ENCODE data around the gene INPP5F.

Gene INPP5F

DNA sequence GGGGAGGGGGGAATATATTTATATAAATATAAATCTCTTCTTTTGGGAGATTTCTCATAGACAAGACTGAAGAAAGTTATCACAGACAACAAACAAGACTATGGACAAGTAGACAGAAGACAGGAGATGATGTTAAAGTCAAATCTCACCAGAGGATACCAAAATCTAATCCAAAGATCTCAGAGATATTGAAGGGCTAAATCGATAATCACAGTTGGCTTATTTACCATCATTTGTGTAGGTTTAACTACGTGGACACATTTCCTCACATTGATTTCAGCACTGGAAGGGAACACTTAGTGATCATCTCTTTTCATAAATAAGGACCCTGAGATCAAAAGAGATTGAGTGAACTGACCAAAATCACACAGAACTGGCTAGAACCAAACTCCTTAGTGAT, 2.7 kb upstream of the INPP5F start:
- H3K4me3 ChIP-seq (ENCODE audit: low read length): no peak overlapping the region
- TF ChIP-seq ZNF274 (IDR thresholded peaks at IDR 0.05; ENCODE audit: low read depth, low read length): no peak

GRCh38 chr10:119723624-119724023, 2.2 kb upstream of the INPP5F start:
- TF ChIP-seq ZNF274 (IDR thresholded peaks at IDR 0.05; ENCODE audit: low read depth, low read length): no peak
- H3K4me3 ChIP-seq (ENCODE audit: low read length): no peak overlapping the region

- no peak for TF ChIP-seq ZNF274 (IDR thresholded peaks at IDR 0.05; ENCODE audit: low read depth, low read length)
- peak overlapping the region; percentile 64; the same call in 1 of the 2 replicates for H3K4me3 ChIP-seq (ENCODE audit: low read length)
Measured at GRCh38 chr10:119724593-119725516, 995 bp upstream of the INPP5F start.

DNA sequence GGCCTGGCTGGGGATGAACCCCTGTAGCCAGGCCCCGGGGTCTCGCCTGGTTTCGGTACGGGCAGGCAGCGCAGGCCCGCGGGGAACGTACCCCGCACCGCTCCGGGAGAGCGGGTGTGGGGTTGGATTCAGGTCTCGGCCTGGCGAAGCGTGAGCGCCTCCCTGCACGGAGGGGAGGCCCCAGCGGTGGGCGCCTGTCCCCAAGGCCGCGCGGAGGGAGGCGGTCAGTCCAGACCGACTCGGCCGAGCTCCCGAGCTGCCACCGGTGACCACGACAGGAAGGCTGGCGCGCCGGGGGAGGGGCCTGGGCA, 378 bp upstream of the INPP5F start:
- TF ChIP-seq ZNF274 (IDR thresholded peaks at IDR 0.05; ENCODE audit: low read depth, low read length): no peak
- H3K4me3 ChIP-seq (ENCODE audit: low read length): peak overlapping the region; percentile 64; the same call in 1 of the 2 replicates

DNA sequence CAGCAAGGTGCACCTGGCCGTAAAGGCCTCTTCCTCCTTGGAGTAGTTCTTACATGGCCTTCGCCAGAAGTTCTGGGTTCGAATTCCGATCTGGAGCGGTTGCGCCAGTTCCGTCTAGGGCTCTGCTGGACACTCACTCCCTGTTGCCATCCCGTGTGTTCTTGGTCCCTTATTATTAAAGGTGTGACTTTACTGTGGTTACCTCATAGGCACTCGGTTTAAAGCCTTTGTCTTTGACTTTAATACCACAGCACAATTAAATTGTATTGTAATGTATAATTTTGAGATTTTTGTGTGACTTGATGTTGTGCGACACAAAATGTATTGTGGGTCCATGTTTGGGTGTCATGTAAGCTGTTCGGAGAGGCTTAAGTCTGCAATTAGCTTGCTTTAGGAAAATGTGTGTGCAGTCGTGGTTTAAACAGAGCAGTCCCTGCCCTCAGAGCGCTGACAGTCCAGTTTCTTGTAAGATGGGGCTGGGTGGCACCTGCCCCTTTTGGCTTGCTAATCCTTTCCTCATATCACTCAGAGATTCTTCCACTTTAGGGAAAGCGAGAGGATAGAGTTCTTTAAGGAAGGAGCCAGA, 919 bp downstream of the INPP5F start:
- no peak for TF ChIP-seq ZNF274 (IDR thresholded peaks at IDR 0.05; ENCODE audit: low read depth, low read length)
- peak overlapping the region; percentile 67 for H3K4me3 ChIP-seq (ENCODE audit: low read length)

- no peak overlapping the region; the same call in 1 of the 2 replicates for H3K4me3 ChIP-seq (ENCODE audit: low read length)
- TF ChIP-seq ZNF274 (IDR thresholded peaks at IDR 0.05; ENCODE audit: low read depth, low read length): no peak
Measured at GRCh38 chr10:119728172-119728800, 2.4 kb downstream of the INPP5F start.

GRCh38 chr10:119734396-119735332, 8.8 kb downstream of the INPP5F start:
- no peak for TF ChIP-seq ZNF274 (IDR thresholded peaks at IDR 0.05; ENCODE audit: low read depth, low read length)
- H3K4me3 ChIP-seq (ENCODE audit: low read length): no peak overlapping the region

GRCh38 chr10:119735451-119735850, 9.6 kb downstream of the INPP5F start:
- no peak for TF ChIP-seq ZNF274 (IDR thresholded peaks at IDR 0.05; ENCODE audit: low read depth, low read length)
- H3K4me3 ChIP-seq (ENCODE audit: low read length): no peak overlapping the region

GRCh38 chr10:119736220-119736619, 10.4 kb downstream of the INPP5F start:
- no peak overlapping the region for H3K4me3 ChIP-seq (ENCODE audit: low read length)
- TF ChIP-seq ZNF274 (IDR thresholded peaks at IDR 0.05; ENCODE audit: low read depth, low read length): no peak

DNA sequence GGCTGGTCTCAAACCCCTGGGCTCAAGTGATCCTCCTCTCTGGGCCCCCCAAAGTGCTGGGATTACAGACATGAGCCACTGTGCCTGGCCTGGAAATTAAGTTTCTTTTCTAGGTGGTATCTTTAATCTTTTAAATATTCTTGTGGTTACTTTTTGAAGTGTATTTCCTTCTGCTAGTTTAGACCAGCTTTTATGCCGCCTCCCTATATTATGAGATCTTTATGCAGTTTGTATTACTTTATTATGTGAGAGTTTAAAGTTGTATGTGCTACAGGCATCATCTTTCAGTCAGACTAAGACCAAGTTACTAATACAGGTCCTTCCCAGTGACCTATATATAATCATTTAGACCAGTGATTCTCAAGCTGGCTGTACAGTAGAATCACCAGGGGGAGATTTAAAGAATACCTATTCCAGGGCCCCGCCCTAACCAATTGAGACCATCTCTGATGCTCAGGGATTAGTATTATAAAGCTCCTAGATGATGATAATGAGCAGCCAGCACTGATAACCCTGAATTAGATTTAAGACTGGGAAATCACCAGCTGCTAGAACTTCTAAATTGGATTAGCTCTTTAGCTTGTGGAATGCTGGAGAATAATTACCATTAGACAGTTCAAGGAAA, 11.3 kb downstream of the INPP5F start:
- no peak for TF ChIP-seq ZNF274 (IDR thresholded peaks at IDR 0.05; ENCODE audit: low read depth, low read length)
- no peak overlapping the region for H3K4me3 ChIP-seq (ENCODE audit: low read length)

DNA sequence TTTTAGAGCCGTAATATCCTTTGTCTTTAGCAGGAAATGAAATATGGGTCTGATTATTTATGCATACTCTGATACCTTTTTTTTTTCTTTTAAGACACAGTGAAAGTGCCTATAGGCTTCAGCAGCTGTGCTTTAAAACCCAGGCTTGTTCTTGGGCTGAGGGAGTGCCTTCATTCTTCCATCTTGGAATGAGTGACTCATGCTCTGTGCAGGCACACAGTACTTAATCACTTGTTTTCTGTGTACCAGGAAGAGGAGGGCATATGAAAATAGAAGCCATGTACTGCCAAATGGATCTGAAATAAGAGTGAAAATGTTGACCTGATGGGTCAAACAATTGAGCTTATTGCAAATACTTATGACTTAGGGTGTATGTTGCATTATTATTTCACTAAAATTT, 12.0 kb downstream of the INPP5F start:
- H3K4me3 ChIP-seq (ENCODE audit: low read length): no peak overlapping the region
- TF ChIP-seq ZNF274 (IDR thresholded peaks at IDR 0.05; ENCODE audit: low read depth, low read length): no peak

DNA sequence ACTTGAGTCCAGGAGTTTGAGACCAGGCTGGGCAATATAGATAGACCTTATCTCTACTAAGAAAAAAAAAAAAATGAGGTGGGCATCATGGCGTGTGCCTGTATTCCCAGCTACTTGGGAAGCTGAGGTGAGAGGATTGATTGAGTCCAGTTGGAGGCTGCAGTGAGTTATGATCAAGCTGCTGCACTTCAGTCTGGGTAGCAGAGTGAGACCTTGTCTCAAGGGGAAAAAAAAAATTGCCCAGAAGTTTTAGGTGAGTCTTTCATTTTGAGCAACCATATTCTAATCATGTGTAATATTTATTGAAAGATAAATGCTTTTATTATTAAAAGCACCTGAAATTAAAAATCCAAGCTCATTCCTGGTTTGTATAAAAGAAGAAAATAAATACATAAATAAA, 13.1 kb downstream of the INPP5F start:
- TF ChIP-seq ZNF274 (IDR thresholded peaks at IDR 0.05; ENCODE audit: low read depth, low read length): no peak
- H3K4me3 ChIP-seq (ENCODE audit: low read length): no peak overlapping the region

DNA sequence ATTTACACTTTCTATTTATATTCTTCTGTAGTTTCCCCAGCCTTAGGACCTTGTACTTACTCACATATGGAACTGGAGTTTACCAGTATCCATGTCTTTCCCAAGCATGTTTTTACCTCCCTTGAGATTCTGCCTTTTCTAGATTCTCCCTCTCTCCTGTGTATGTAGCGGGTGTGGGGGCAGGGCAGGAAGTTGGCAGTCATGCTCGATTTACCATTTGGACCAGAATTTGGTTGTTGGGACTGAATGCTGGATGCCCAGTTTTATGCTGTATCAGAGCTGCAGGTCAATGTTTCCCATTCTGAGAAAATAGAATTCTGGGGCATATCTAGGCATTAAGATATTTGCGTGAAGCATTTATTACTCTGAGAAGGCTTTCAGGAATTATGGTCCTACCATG, 14.2 kb downstream of the INPP5F start:
- TF ChIP-seq ZNF274 (IDR thresholded peaks at IDR 0.05; ENCODE audit: low read depth, low read length): no peak
- H3K4me3 ChIP-seq (ENCODE audit: low read length): no peak overlapping the region
